Activated gamma-delta T cell (primary cell): ENCODE results near the gene NPC1.
"Not testable (repeated sequence)": the region's sequence is repeated elsewhere in the genome, so short reads cannot be mapped to it uniquely, and the experiment has no call there.

ENCODE experiments used
- DNase-seq: peaks from one replicate; lab custom pipeline; 2025; lab: John Stamatoyannopoulos, UW

The NPC1 gene

DNA sequence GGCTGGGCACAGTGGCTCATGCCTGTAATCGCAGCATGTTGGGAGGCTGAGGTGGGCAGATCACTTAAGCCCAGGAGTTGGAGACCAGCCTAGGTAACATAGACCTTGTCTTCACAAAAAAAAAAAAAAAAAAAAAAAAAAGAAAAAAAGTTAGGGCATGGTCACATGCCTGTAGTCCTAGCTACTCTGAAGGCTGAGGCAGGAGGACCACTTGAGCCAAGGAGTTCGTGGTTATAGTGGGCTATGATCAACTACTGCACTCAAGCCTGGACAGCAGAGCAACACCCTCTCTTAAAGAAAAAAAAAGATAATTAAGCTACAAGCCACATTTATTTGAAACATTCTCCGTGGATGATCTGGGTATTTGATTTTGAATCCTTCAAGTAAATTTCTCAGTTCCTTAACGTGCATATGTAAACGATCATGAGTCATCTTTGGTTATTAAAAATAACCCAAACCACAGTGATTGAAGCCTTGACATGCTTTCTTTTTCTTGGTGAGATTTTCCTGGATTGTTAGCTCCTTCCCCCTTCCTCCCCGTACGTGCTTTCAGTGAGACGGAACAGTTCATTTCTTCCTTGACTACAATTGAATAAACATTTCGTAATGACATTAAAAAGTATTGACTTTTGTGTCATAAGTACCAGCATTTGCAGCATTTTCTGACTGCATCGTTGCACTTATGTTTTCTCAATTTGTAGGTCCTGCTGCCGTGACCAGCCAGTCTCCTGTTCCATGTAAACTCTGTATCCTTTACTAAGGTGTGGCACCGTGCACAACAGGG is 62.7 kb downstream of the NPC1 start:
- DNase-seq: no peak

DNA sequence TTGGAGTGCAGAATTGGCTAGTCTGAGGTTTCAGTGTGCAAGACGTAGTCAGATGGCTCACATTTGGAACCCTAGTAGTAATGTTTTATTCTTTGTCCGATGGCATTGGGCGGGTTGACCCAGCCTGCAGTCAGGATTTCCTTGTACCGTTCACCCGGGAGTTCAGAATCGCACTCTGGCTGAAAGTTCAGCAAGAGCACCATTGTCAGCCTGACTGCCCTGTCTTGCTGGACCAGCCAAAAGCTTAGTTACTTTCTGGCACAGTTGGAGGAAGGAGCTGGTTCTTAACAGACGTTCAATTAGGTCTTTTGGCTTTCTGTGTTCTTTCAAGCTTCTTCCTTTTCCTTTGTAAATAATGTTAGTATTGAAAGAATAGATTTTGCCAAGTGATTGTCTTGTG is 64.4 kb downstream of the NPC1 start:
- DNase-seq: no peak

DNA sequence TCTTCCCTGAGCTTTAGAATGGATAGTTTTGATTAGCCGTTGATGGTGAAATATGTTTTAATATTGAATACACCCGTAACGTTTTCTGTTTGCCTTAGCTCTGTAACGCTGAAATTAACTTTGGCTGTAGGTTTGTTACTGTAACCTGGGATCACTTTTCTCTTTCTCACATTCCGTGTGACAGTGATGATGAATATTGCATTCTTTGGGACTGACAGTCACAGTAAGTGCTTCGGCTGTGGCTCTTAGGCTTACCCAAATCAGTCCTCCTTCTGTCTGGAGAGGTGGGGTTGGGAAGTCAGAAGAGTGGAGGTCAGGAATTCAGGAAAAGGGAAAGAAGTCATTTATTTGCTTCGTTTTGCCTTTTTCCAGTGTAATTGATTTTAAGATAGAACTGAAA is 65.0 kb downstream of the NPC1 start:
- DNase-seq: no peak

DNA sequence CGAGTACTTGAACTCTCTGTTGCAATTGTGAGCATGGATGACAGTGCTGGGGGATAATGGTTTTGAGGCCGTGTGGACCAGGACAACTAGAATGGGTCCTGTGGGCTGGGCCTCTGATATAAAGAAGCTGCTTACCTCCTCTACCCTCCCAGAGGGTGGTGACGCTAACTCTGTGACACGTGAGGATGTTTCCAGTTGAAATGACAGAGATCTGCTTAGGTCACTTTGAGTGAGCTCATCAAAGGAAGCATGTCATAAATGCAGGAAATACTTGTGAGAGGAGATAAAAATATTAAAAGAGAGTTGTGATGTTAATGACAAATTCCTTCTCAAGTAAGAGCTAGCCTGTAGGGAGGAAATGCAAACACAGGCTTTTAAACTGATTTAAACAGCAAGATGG is 66.6 kb downstream of the NPC1 start:
- no peak for DNase-seq

DNA sequence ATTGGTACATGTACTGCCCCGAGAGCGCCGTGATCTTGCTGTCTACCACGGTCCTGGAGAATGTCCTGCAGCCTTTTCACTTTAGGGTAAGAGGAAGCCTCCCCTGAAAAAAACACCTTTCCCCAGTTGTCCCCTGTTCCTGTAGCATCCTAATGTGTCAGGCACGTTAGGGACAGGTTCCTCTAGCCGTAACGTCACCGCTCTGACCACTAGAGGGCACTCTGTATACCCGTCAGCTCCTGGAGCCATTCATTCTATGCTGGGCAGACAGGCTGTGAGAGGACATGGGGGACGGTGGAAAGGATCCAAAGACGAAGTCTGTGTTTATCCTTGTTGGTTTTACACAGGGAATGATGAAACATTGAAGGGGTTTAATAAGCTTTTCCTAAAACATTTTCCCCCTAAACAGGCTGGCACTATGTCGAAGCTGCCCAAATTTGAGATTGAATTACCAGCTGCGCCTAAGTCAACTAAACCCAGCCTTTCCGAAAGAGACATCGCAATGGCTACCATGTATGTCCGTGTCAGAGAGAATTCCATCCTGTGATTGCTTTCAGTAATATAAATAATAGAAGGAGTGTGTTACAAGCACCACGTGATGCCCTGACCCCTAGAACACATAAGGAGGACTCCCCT is 70.3 kb downstream of the NPC1 start:
- DNase-seq: no peak

DNA sequence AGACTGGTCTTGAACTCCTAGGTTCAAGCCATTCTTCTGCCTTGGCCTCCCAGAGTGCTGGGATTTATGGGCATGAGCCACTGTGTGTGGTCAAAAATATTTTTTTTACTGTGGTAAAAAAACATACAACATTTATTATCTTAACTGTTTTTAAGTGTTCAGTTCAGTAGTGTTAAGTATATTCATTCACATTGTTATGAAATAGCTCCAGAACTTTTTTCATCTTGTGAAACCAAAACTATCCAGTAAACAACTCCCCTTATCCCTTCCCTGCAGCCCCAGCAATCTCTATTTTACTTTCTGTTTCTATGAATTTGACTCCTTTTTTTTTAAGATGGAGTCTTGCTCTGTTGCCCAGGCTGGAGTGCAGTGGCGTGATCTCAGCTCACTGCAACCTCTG is 73.7 kb downstream of the NPC1 start:
- no peak for DNase-seq

DNA sequence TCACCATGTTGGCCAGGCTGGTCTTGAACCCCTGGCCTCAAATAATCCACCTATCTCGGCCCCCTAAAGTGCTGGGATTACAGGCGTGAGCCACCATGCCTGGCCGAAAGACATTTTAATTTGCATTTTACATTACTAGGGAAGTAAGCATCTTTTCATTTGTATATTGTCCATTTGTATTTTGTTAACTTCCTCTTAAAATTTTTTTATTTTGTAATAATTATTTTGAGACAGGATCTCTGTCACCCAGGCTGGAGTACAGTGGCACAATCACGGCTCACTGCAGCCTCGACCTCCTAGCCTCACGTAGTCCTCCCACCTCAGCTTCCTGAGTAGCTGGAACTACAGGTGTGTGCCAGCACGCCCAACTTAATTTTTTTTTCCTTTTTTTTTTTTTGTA is 74.1 kb downstream of the NPC1 start:
- not testable (repeated sequence) for DNase-seq

DNA sequence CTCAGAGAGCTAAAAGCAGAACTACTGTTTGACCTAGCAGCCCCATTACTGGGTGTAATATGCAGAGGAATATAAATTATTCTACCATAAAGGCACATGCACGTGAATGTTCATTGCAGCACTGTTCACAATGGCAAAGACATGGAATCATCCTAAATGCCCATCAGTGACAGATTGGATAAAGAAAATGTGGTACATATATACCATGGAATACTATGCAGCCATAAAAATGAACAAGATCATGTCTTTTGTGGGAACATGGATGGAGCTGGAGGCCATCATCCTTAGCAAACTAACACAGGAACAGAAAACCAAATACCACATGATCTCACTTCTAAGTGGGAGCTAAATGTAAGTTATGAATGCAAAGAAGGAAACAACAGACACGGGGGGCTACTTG is 75.4 kb downstream of the NPC1 start:
- not testable (repeated sequence) for DNase-seq

DNA sequence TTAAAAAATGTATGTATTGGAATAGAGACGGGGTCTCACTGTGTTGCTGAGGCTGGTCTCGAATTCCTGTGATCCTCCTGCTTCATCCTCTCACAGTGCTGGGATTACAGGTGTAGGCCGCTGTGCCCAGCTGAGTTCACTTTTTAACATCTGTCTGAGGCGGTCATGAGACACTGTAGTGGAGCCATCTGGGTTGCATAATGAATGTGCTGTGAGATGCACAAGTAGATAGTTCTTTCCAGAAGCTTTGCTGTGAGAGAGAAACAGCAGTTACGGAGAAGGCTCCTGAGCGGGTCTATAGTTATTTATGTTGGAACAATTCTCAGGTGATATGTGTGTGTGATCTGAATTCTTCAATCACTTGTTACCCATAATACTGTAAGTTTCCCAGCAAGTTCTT is 79.9 kb downstream of the NPC1 start:
- no peak for DNase-seq

DNA sequence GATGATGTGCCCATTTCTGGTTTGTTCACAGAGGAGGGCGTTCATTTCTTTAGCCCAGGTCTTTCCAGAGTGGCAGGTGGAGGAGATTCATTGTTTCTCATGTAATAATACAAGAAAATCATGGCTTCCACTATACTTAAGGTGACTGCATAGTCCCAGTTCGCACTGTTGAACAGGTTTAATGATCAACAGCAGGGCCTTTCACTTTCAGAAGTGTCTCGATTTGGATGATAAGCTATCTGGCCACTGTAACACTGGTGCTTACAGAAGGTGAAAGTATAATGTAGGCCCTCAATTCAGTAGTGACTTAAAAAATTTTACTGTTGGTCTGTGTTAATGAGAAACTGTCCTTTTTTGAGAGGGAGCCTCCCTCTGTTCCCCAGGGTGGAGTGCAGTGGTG is 81.6 kb downstream of the NPC1 start:
- DNase-seq: no peak

DNA sequence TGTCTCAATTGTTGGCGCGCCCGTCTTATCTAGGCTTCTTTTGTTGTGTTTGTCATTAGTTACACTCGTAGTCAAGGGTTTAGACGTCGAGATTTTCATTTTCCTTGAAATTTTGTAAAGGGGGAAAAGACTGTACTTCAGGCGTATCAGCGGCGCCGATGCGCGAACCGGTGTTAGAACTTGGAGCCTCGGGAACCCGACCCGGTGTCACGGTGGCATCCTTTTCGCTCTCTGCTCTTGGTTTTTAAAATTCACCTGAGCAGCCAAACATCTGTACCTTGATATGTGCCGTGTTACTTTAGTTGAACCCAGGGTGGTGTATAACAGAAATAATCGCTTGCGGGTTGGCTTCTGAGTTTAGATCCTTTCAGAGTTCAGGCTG is 82.4 kb downstream of the NPC1 start:
- no peak for DNase-seq

DNA sequence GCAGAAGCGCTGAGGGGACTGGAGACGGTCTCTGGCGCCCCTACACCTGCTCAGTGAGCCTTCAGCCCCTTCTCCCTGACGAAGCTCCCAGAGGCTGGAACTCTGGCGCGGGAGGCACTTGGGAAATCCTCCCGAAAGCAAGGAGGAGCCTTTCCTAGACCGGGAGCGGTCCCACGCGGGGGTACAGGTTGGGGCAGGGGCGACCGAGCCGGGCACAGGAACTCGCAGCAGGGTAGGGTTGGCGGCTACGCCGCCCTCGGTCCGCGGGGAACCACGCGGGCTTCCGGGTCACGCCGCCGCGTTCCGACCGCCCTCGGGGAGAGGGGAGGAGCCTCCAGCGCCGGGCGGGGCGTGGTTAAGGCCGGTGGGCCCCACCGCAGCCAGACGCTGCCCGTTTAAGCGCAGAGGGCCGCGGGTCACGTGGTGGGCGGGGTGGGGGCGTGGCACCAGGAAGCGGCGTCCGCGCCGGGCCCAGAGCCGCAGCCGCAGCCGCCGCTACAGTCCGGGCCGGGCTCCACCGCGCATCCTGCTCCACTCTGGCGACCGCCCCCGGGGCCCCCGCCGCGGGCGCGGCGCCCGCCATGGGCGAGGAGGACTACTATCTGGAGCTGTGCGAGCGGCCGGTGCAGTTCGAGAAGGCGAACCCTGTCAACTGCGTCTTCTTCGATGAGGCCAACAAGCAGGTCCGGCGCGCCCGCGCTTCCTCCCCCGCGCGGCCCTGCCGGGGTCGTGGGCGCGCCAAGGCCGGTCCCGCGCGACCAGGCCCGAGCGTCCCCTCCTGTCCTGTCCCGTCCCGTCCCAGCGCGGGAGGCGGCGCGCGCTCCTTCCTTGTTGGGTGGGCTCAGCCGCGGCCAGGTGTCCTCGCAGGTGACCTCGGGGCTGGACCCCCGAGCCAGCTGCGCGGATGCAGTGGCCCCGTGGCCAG is 83.0 kb downstream of the NPC1 start, which contains the start of gene RMC1:
TSS of gene RMC1 (plus strand) at position 474 of the 925 bp plus-strand sequence. CDS start at position 582, 108 bp downstream.
- DNase-seq: peak; percentile 98

DNA sequence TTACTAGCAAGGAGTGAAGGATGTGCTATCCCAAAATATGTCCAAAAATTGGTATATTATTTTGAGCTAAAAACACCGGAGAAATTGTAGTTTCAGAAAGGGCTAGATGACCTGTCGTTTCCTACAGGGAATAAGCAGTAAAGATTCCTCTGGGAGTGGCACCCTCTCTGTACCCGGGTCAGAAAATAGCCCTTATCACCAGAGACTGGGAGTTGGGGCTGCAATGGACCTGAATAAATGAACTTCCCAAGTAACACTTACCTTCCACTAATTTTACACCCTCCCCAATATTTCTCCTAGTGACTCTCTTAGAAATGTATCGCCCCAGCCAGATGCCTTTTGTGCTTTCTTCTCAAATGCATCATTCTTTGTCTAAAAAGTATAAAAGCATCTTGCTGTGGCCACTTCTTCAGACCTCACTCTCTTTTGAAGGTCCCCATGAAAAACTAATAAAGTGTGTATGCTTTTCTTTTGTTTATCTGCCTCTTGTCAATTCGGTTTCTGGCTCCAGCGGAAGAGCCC is 83.7 kb downstream of the NPC1 start:
- no peak for DNase-seq

DNA sequence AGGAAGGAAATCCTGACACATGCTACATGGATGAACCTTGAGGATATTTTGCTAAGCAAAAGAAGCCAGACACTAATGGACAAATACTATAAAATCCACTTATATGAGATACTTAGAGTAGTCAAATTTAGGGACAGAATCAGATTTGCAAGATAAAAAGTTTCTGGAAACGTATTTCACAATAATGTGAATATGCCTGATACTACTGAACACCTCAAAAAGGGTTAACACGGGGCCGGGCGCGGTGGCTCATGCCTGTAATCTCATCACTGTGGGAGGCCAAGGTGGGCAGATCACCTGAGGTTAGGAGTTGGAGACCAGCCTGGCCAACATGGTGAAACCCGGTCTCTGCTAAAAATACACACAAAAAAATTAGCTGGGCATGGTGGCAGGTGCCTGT is 84.7 kb downstream of the NPC1 start:
- DNase-seq: no peak

DNA sequence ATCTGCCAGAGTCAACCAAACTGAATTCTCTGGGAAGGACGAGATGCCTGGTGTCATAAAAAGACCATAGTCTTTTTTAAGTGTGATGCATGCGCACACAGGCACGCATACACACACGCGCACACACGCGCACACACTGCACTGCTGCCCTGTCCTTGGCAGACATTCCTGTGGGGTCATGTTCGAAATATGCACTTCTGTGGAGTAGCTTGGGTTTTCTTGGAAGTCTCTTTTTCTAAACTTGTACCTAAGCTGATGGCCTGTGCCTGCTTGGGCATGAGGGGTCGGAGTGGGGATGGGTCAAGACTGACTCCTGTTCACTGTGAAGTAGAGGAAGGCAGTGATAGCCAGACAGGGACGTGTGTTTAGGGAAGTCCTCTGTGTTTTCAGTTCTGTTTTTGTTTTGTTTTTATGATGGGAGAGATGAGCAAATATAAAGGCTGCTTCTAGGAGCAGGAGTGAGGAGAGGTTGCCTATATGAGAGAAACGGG is 87.0 kb downstream of the NPC1 start:
- no peak for DNase-seq

DNA sequence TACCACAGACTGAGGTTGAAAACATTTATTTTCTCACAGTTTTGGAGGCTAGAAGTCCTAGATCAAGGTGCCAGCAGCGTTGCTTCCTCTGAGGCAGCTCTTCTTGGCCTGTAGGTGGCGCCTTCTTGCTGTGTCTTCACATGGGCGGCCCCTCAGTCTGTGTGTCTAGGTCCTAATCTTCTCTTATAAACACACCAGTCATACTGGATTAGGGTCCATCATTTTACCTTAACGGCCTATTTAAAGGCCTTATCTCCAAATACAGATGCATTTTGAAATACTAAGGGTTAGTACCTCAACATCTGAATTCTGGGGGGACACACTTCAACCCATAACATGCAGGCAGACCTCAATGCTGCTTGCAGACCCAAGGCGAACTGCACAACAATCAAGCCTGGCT is 87.4 kb downstream of the NPC1 start:
- DNase-seq: no peak

DNA sequence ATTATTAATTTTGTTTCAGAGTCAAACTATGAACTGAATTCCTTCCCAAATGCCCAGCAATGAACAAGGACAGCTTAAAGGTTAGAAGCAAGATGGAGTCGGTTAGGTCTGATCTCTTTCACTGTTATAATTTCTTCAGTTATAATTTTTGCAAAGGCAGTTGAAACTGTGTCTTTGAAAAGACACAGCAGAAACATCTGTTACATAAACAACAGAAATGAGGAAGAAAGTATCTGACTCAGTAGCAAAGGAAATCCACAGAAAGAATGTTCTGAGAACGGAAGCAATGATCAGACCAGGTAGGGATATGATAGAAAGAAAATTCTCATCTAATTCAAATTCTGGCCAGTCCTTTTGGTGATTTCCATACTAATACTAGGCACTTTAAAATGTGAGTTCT is 88.2 kb downstream of the NPC1 start:
- DNase-seq: no peak

DNA sequence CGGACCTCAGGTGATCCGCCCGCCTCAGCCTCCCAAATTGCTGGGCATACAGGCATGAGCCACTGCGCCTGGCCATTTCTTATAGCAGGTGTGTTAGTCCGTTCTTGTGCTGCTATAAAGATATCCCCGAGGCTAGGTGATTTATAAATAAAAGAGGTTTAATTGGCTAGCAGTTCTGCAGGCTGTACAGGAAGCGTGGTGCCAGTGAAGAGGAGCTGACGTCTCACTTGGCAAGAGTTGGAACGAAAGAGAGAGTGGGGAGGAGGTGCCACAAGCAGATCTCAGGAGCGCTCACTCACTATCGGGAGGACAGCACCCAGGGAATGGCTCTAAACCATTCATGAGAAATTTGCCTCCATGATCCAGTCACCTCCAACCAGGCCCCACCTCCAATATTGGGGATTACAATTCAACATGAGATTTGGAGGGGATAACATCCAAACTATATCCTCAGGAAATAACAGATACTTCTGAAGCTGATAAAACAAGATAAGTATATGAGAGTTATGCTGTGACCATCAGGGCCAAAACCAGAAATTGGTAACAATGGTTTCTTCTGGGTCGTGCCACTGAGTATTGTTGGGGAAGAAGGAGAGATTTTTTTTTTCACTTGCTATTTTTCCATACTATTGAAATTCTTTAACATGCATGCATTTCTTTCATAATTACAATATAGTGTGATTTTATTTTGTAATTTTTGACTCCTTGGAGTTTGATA is 90.4 kb downstream of the NPC1 start:
- DNase-seq: no peak

DNA sequence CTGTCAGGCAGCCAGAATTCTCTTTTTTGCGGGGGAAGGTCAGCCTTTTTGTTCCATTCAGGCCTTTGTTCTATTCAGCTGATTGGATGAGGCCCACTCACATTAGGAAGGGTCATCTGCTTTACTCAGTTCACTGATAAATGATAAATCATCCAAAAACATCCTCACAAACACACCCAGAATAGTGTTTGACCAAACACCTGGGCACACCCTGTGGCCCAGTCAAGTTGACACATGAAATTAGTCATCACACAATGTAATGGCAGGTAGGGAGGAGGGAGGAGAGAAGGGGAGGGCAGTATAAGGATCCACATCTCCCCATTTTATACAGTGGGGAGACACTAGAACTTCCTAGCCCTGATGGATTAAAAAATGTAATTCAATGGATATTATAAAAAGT is 91.3 kb downstream of the NPC1 start:
- no peak for DNase-seq

DNA sequence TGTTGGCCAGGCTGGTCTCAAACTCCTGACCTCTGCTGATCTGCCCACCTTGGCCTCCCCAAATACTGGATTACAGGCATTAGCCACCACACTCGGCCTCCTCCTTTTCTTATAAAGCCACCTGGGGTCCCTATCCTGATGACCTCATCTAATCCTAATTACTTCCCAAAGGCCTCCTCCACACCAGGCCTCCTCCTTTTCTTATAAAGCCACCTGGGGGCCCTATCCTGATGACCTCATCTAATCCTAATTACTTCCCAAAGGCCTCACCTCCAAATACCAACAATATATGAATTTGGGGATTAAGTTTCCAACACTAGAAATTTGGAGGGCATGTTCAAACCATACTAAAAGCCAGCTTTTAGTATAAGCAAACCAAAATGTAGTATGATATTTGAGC is 92.7 kb downstream of the NPC1 start:
- no peak for DNase-seq

DNA sequence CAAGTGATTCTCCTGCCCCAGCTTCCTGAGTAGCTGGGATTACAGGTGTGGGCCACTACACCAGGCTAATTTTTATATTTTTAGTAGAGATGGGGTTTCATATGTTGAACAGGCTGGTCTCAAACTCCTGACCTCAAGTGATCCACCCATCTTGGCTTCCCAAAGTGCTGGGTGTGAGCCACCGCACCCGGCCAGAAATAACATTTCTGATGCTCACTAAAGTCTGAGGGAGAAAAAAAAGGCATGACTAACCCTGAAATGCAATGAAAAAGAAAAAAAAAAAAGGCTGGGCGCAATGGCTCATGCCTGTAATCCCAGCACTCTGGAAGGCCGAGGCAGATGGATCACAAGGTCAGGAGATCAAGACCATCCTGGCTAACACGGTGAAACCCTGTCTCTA is 96.7 kb downstream of the NPC1 start:
- not testable (repeated sequence) for DNase-seq
